H1 (cell line): ENCODE data around the gene KANSL2. TPM values are rescaled to one million over a fixed set of nuclear protein-coding genes. Genes with fewer than 3 reads are reported as not detected.

Experiments
- CTCF ChIA-PET: fragments of 300-600 bp; sonication (Branson Sonifier 250); formaldehyde crosslinking; loops from one replicate; lab custom pipeline; 2021; ENCODE audit not compliant: partially characterized antibody; lab: Charles Lee
- POLR2A ChIA-PET: fragments of 300-600 bp; sonication (Branson Sonifier 250); formaldehyde crosslinking; loops from one replicate; lab custom pipeline; 2021; ENCODE audit warnings: inconsistent platforms; ENCODE audit not compliant: partially characterized antibody; lab: Charles Lee
- DNase-seq, 2 experiments: peaks; one replicate each; pipeline versions ENCODE4 v3.0.0 to v3.0.0-alpha.2; 2010 to 2022; ENCODE audit warnings: low spot score in 2 of 2, low read depth in 1 of 2, mixed read lengths in 1 of 2
- FAIRE-seq: peaks from 2 replicates; lab custom pipeline; 2011; peaks lifted over from hg19 to GRCh38; lab: Jason Lieb, UNC
- H2AFZ ChIP-seq: 2 replicates; pipeline ENCODE4 v1.8.1; 2012; ENCODE audit warnings: low read length, inconsistent platforms
- H2AK5ac ChIP-seq: 2 replicates; pipeline ENCODE4 v1.6.1; 2013; ENCODE audit warnings: low read depth, low read length
- H2BK120ac ChIP-seq: replicated peaks from 2 replicates; pipeline ENCODE3; 2013; ENCODE audit warnings: low read depth, low read length, inconsistent platforms
- H2BK12ac ChIP-seq: 2 replicates; pipeline ENCODE4 v1.6.1; 2013; ENCODE audit warnings: low read depth, low read length
- H2BK15ac ChIP-seq: 2 replicates; pipeline ENCODE4 v1.6.1; 2013; ENCODE audit warnings: low read length
- H2BK20ac ChIP-seq: 2 replicates; pipeline ENCODE4 v1.6.1; 2013; ENCODE audit warnings: low read length
- H2BK5ac ChIP-seq: 2 replicates; pipeline ENCODE4 v1.6.1; 2013; ENCODE audit warnings: low read depth, low read length
- H3K14ac ChIP-seq: 2 replicates; pipeline ENCODE4 v1.6.1; 2013; ENCODE audit warnings: inconsistent platforms; ENCODE audit not compliant: insufficient read length
- H3K18ac ChIP-seq: 2 replicates; pipeline ENCODE4 v1.6.1; 2013; ENCODE audit warnings: low read length; ENCODE audit errors: extremely low read depth
- H3K23ac ChIP-seq: 2 replicates; pipeline ENCODE4 v1.6.1; 2013; ENCODE audit warnings: inconsistent platforms; ENCODE audit not compliant: insufficient read length
- H3K23me2 ChIP-seq: 2 replicates; pipeline ENCODE4 v1.6.1; 2013; ENCODE audit warnings: low read depth, low read length
- H3K27ac ChIP-seq: 2 replicates; pipeline ENCODE4 v1.6.1; 2011; ENCODE audit warnings: low read depth, low read length, inconsistent platforms
- H3K27me3 ChIP-seq, 4 experiments: replicated peaks in 1 of 4; 1 replicate in 1 of 4; 2 replicates in 3 of 4; pipeline versions ENCODE4 v1.6.1 to v1.8.1; 2011 to 2013; ENCODE audit warnings: low read length in 3 of 4, mild to moderate bottlenecking in 3 of 4, inconsistent platforms in 2 of 4, mixed read lengths in 2 of 4, moderate library complexity in 1 of 4; ENCODE audit not compliant: control insufficient read depth in 3 of 4, insufficient read depth in 3 of 4; ENCODE audit errors: extremely low read depth in 1 of 4
- H3K36me3 ChIP-seq, 4 experiments: 2 replicates each; pipeline versions ENCODE4 v1.6.1 to v1.8.1; 2011 to 2013; ENCODE audit warnings: mild to moderate bottlenecking in 4 of 4, low read length in 3 of 4, moderate library complexity in 2 of 4, control low read depth in 1 of 4, inconsistent platforms in 1 of 4; ENCODE audit not compliant: insufficient read depth in 4 of 4, control insufficient read depth in 2 of 4
- H3K4ac ChIP-seq: replicated peaks from 2 replicates; pipeline ENCODE3; 2013; ENCODE audit warnings: low read length, low read depth, mixed read lengths, inconsistent platforms; ENCODE audit not compliant: insufficient read length
- H3K4me1 ChIP-seq, 4 experiments: replicated peaks in 1 of 4; 1 replicate in 1 of 4; 2 replicates in 3 of 4; pipeline versions ENCODE4 v1.6.1 to v1.8.1; 2011 to 2013; ENCODE audit warnings: low read length in 3 of 4, inconsistent platforms in 2 of 4, mixed read lengths in 1 of 4; ENCODE audit not compliant: insufficient read depth in 4 of 4, control insufficient read depth in 3 of 4
- H3K4me2 ChIP-seq, 2 experiments: 2 replicates each; pipeline versions ENCODE4 v1.6.1 to v1.8.1; 2011 to 2013; ENCODE audit warnings: low read depth in 2 of 2, low read length in 2 of 2, control low read depth in 1 of 2, inconsistent platforms in 1 of 2, mild to moderate bottlenecking in 1 of 2; ENCODE audit not compliant: insufficient read depth in 1 of 2
- H3K4me3 ChIP-seq, 4 experiments: fragments of 200-600, 300-600 bp in 1 of 4; sonication (generic), shearing (Covaris generic), sonication (Bioruptor Twin) in 1 of 4; 2 replicates each; pipeline versions ENCODE4 v1.5.1 to v1.8.1; 2011 to 2016; ENCODE audit warnings: low read length in 4 of 4, low read depth in 3 of 4, control low read depth in 2 of 4, inconsistent platforms in 2 of 4, mild to moderate bottlenecking in 2 of 4, mixed read lengths in 1 of 4, moderate library complexity in 1 of 4; ENCODE audit not compliant: insufficient read depth in 2 of 4; ENCODE audit errors: extremely low read depth in 1 of 4
- H3K56ac ChIP-seq: replicated peaks from 2 replicates; pipeline ENCODE3; 2013; ENCODE audit warnings: low read depth, mild to moderate bottlenecking, mixed read lengths, low read length, inconsistent platforms; ENCODE audit not compliant: insufficient read length
- H3K79me1 ChIP-seq: 2 replicates; pipeline ENCODE4 v1.6.1; 2013; ENCODE audit warnings: low read depth, low read length, control low read depth
- H3K79me2 ChIP-seq, 2 experiments: 2 replicates each; pipeline versions ENCODE4 v1.6.1 to v1.8.1; 2012 to 2013; ENCODE audit warnings: low read length in 2 of 2, mild to moderate bottlenecking in 2 of 2, inconsistent platforms in 1 of 2; ENCODE audit not compliant: insufficient read depth in 2 of 2, control insufficient read depth in 1 of 2
- H3K9ac ChIP-seq, 4 experiments: replicated peaks in 1 of 4; 1 replicate in 1 of 4; 2 replicates in 3 of 4; pipeline versions ENCODE4 v1.6.1 to v1.8.1; 2011 to 2013; ENCODE audit warnings: low read depth in 3 of 4, low read length in 3 of 4, control low read depth in 2 of 4, mild to moderate bottlenecking in 2 of 4, moderate library complexity in 2 of 4, inconsistent platforms in 1 of 4; ENCODE audit errors: extremely low read depth in 1 of 4
- H3K9me3 ChIP-seq, 2 experiments: 2 replicates each; pipeline versions ENCODE4 v1.6.1 to v1.8.1; 2012 to 2013; ENCODE audit warnings: mild to moderate bottlenecking in 2 of 2, moderate library complexity in 2 of 2, control low read depth in 1 of 2, inconsistent platforms in 1 of 2, low read depth in 1 of 2, low read length in 1 of 2, mixed read lengths in 1 of 2; ENCODE audit not compliant: insufficient read depth in 2 of 2
- H4K20me1 ChIP-seq, 2 experiments: replicated peaks in 1 of 2; 2 replicates each; pipeline versions ENCODE3 to v1.8.1; 2011 to 2013; ENCODE audit warnings: inconsistent platforms in 2 of 2, low read length in 2 of 2, mild to moderate bottlenecking in 1 of 2; ENCODE audit not compliant: insufficient read depth in 2 of 2, control insufficient read depth in 1 of 2
- H4K5ac ChIP-seq: 2 replicates; pipeline ENCODE4 v1.6.1; 2013; ENCODE audit warnings: low read length, low read depth, mixed read lengths, inconsistent platforms; ENCODE audit not compliant: insufficient read length
- H4K8ac ChIP-seq: 2 replicates; pipeline ENCODE4 v1.8.0; 2013; ENCODE audit warnings: mild to moderate bottlenecking, moderate library complexity, low read length, inconsistent platforms; ENCODE audit not compliant: insufficient read depth; ENCODE audit errors: extremely low read depth
- H4K91ac ChIP-seq: replicated peaks from 2 replicates; pipeline ENCODE3; 2013; ENCODE audit warnings: low read length, mixed read lengths, inconsistent platforms; ENCODE audit not compliant: insufficient read length
- BACH1 ChIP-seq: IDR thresholded peaks from 2 replicates; pipeline ENCODE4 v1.6.1; 2012; ENCODE audit warnings: low read length, improper control_type of control experiment
- CEBPB ChIP-seq: IDR thresholded peaks from 2 replicates; pipeline ENCODE4 v1.6.1; 2012; ENCODE audit warnings: low read depth, low read length
- CHD1 ChIP-seq: IDR thresholded peaks from 2 replicates; pipeline ENCODE4 v1.6.1; 2012; ENCODE audit warnings: low read depth, low read length, improper control_type of control experiment
- WGBS, 2 experiments: shearing (Covaris generic) in 1 of 2; methylation state at CpG; one replicate each; pipeline versions ENCODE4 v1.1.6 to v1.1.7; 2013 to 2015; ENCODE audit warnings: low lambda C conversion rate in 2 of 2, mixed read lengths in 2 of 2, inconsistent platforms in 1 of 2, low coverage in 1 of 2, missing lambda C conversion rate in 1 of 2; ENCODE audit not compliant: insufficient replicate concordance in 2 of 2, insufficient coverage in 1 of 2, insufficient read length in 1 of 2; ENCODE audit errors: extremely low coverage in 1 of 2, missing lambda C conversion rate in 1 of 2; 5-methylcytosine and 5-hydroxymethylcytosine counted together
- polyA plus RNA-seq, 7 experiments: library from polyadenylated mRNA; depleted of rRNA in 3 of 7; stranded (reverse) in 5 of 7; unstranded in 2 of 7; fragments of >200 nt in 5 of 7; fragments of 200-250 nt in 2 of 7; gene quantifications; 1 replicate in 5 of 7; 2 replicates in 1 of 7; 4 replicates in 1 of 7; pipeline versions ENCODE4 v1.2.1 to v1.2.3, GENCODE V29; 2011 to 2013; ENCODE audit warnings: missing spikeins in 2 of 7, mixed read lengths in 2 of 7
- total RNA-seq: library from RNA; stranded (reverse); fragmentation: NEBNext Ultra II Directional; extraction: Animal tissue kit (Norgen Biotek cat#: 25700); gene quantifications from 2 replicates; pipeline ENCODE4 v1.2.1, GENCODE V29; 2021
- TF ChIP-seq, protein P1 (sequence below): IDR thresholded peaks from 2 replicates; pipeline ENCODE4 v1.6.1; 2011; ENCODE audit warnings: low read depth, mild to moderate bottlenecking, low read length; ENCODE audit not compliant: insufficient read depth
- TF ChIP-seq, protein P2 (sequence below): IDR thresholded peaks from 2 replicates; pipeline ENCODE4 v1.6.1; 2012; ENCODE audit warnings: inconsistent platforms

The KANSL2 gene
- total and polyA plus RNA-seq, 2 of the 8 experiments (the other 6 are each of a cell fraction or from before 2014, with no cell fraction given), result 48.4 to 50.7 TPM

DNA sequence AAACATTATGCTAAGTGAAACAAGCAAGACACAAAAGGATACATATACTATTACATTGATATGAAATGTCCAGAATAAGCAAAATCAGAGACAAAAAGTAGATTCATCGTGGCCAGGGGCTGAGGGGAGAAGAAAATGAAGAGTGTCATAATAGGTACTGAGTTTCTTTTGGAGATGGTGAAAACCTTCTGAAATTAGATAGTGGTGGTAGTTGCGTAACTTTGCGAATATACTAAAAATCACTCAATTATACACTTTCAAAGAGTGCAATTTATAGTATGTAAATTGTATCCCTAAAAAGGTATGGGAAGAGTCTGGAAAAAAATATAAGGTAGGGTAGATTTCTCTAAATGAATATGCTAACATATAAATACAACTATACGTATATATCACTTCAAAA is 22.2 kb downstream of the KANSL2 start:
- H3K36me3 ChIP-seq, result peaks cover 13 to 85% (median 51%) of the 10 kb centered on the region in 4 experiments
- H3K4me1 ChIP-seq, result no peaks in the 10 kb centered on the region
- ChIA-PET POLR2A (interaction anchor here (1.9 to 4.1 kb wide), 2 partner anchors 12 to 23 kb away, joined by 5 to 33 read pairs; no protein-coding TSS in a partner anchor), CTCF (no interaction called here)
- H4K5ac ChIP-seq, result no peak overlapping the region
- H3K4me3 ChIP-seq, result no peak overlapping the region
- H3K23me2 ChIP-seq, result no peaks in the 10 kb centered on the region
- H3K27ac ChIP-seq, result no peak overlapping the region
- no peak overlapping the region for H3K9ac ChIP-seq
- 94 to 100% methylated on average over 1 to 4 of the region's 4 CpGs for WGBS, 2 experiments
- no peak overlapping the region for H3K23ac ChIP-seq
- no peak overlapping the region for H3K4me2 ChIP-seq
- DNase-seq, result no peak
- TF ChIP-seq, protein P1, sequence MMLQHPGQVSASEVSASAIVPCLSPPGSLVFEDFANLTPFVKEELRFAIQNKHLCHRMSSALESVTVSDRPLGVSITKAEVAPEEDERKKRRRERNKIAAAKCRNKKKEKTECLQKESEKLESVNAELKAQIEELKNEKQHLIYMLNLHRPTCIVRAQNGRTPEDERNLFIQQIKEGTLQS, result no peak
- TF ChIP-seq CEBPB (peak; percentile 17; the same call in 1 of the 2 replicates), BACH1 (no peak), CHD1 (no peak)
- TF ChIP-seq, protein P2, sequence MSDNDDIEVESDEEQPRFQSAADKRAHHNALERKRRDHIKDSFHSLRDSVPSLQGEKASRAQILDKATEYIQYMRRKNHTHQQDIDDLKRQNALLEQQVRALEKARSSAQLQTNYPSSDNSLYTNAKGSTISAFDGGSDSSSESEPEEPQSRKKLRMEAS, result no peak
- H3K4ac ChIP-seq, result no peak overlapping the region
- H2AFZ ChIP-seq, result no peak overlapping the region
- H2BK12ac ChIP-seq, result no peak overlapping the region
- no peak overlapping the region for H4K8ac ChIP-seq
- no peaks in the 10 kb centered on the region for H3K79me1 ChIP-seq
- H4K91ac ChIP-seq, result no peak overlapping the region
- H2BK15ac ChIP-seq, result no peak overlapping the region
- H2BK5ac ChIP-seq, result no peak overlapping the region
- H2BK120ac ChIP-seq, result no peak overlapping the region
- no peaks in the 10 kb centered on the region for H3K9me3 ChIP-seq
- H2BK20ac ChIP-seq, result no peak overlapping the region
- H4K20me1 ChIP-seq, result peaks cover 4% of the 10 kb centered on the region in 2 experiments
- H3K18ac ChIP-seq, result no peak overlapping the region
- no peak for FAIRE-seq
- no peaks in the 10 kb centered on the region for H3K27me3 ChIP-seq
- H3K14ac ChIP-seq, result no peak overlapping the region
- no peak overlapping the region for H3K56ac ChIP-seq
- H2AK5ac ChIP-seq, result no peak overlapping the region
- H3K79me2 ChIP-seq, result peaks cover 0 to 6% of the 10 kb centered on the region in 2 experiments; a peak in 1 of 4 replicates
